Measurements from ENCODE around the gene HGS. TPM values are rescaled to one million over a fixed set of nuclear protein-coding genes. Genes with fewer than 3 reads are reported as not detected.

The HGS gene
- total and polyA plus RNA-seq, 2 of the 13 experiments (the other 11 are each of a cell fraction or from before 2014, with no cell fraction given) = 73.3 to 78.1 TPM

- TF ChIP-seq ZNF33B (CRISPR knock-in tag; IDR thresholded peaks at IDR 0.05) (peak; percentile 99), ZNF143 (CRISPR knock-in tag; IDR thresholded peaks at IDR 0.05) (peak; percentile 69; the same call in 1 of the 2 replicates), RAD21 (CRISPR knock-in tag; IDR thresholded peaks at IDR 0.05) (0 out of 2 replicates have a peak, but pooled peaks have one; percentile 25), MYPOP (CRISPR knock-in tag; IDR thresholded peaks at IDR 0.05) (peak; percentile 97), RNF2 (conservative IDR thresholded peaks at IDR 0.05; ENCODE audit: low read depth) (peak; percentile 100), PRPF4 (IDR thresholded peaks at IDR 0.05; ENCODE audit: low read depth, low read length, poor library complexity, severe bottlenecking) (no peak), KLF6 (CRISPR knock-in tag; IDR thresholded peaks at IDR 0.05) (peak; percentile 99), DBP (CRISPR knock-in tag; IDR thresholded peaks at IDR 0.05; ENCODE audit: not compliant biosample characterization) (peak; percentile 98), KIAA2018 (CRISPR knock-in tag; IDR thresholded peaks at IDR 0.05; ENCODE audit: borderline replicate concordance) (peak; percentile 34; the same call in 1 of the 2 replicates), SYNCRIP (IDR thresholded peaks at IDR 0.05; ENCODE audit: insufficient read depth, low read depth, low read length) (no peak), ZNF704 (CRISPR knock-in tag; IDR thresholded peaks at IDR 0.05; ENCODE audit: borderline replicate concordance) (peak; percentile 98), TRIM24 (CRISPR knock-in tag; IDR thresholded peaks at IDR 0.05) (no peak; the same call in 1 of the 2 replicates), IRX3 (CRISPR knock-in tag; IDR thresholded peaks at IDR 0.05; ENCODE audit: borderline replicate concordance, low read depth) (0 out of 2 replicates have a peak, but pooled peaks have one; percentile 47), TFAP4 (IDR thresholded peaks at IDR 0.05; ENCODE audit: borderline replicate concordance, low read depth) (no peak), YY1 (IDR thresholded peaks at IDR 0.05; ENCODE audit: insufficient read depth, insufficient replicate concordance, low read depth, low read length) (peak; percentile 96), FOXA1 (IDR thresholded peaks at IDR 0.05) (peak; percentile 59; the same call in 1 of the 2 replicates), FOXA1 (CRISPR knock-in tag; IDR thresholded peaks at IDR 0.05) (peak; percentile 59)
Measured at GRCh38 chr17:81727324-81728031, 43.7 kb downstream of the HGS start (continued).
